Colonic mucosa (tissue), 4 donors: ENCODE measurements around the gene WDR48. TPM values are rescaled to one million over a fixed set of nuclear protein-coding genes. Genes with fewer than 3 reads are reported as not detected.

ENCODE experiments used
- DNase-seq: peaks from one replicate; pipeline ENCODE4 v3.0.0-alpha.2; 2020
- H3K27ac ChIP-seq: fragments of 200-600 bp; one replicate; pipeline ENCODE4 v1.8.0; 2021
- H3K27me3 ChIP-seq: fragments of 200-600 bp; one replicate; pipeline ENCODE4 v1.8.0; 2021
- H3K36me3 ChIP-seq: fragments of 200-600 bp; one replicate; pipeline ENCODE4 v1.8.0; 2021
- H3K4me1 ChIP-seq: fragments of 200-600 bp; one replicate; pipeline ENCODE4 v1.8.0; 2021; ENCODE audit warnings: mild to moderate bottlenecking
- H3K4me3 ChIP-seq: fragments of 200-600 bp; one replicate; pipeline ENCODE4 v1.8.0; 2021
- H3K9ac ChIP-seq, 2 donors: one replicate each; pipeline ENCODE4 v1.7.0; 2013; ENCODE audit warnings: control low read depth in 2 of 2, low read depth in 2 of 2, low read length in 2 of 2
- H3K9me3 ChIP-seq: fragments of 200-600 bp; one replicate; pipeline ENCODE4 v1.8.0; 2021
- intact Hi-C: fragments of 100-400 bp; cut with DNase I; formaldehyde crosslinking; loops from one replicate; pipeline ENCODE4 v1.14.1; 2022
- total RNA-seq, 2 donors: library from RNA; stranded (reverse); fragmentation: NEBNext Ultra II Directional in 1 of 2; extraction: Animal tissue kit (Norgen Biotek cat#: 25700) in 1 of 2; gene quantifications; one replicate each; pipeline ENCODE4 v1.2.1, GENCODE V29; 2021
- TF ChIP-seq, protein P1 (sequence below): fragments of 200-600 bp; IDR thresholded peaks from one replicate; pipeline ENCODE4 v1.8.0; 2022; ENCODE audit warnings: antibody characterized with exemption, mild to moderate bottlenecking
- donor health status: healthy.
- donor health status: DM: no; HTN: no; CAD: no.
- donor health status: DM: no; HTN: no; CAD: no.

The WDR48 gene
- total RNA-seq, 2 donors from 2014 or later = 26.1 to 51.2 TPM

DNA sequence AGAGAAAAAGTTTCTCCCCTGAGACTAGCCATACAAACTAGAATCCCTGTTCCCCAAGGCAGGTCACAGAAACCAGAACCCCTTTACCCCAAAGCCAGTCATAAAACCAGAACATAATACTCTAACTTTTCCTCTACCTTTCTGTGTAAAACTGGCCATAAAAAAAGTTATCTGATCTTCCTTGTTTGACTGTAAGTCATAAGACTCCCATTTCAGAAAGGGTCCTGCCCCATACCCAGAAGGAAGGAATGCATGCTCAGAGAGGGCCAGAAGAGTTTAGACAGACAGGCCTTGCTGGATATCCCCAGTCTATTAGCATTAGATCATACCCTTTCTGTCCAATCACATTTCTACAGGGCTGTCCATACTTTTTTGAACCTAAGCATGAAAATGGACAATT is 27.3 kb upstream of the WDR48 start:
- H3K4me1 ChIP-seq = no peaks in the 10 kb centered on the region
- H3K36me3 ChIP-seq = no peaks in the 10 kb centered on the region
- H3K9me3 ChIP-seq = no peaks in the 10 kb centered on the region
- intact Hi-C loops = no loop called here
- no peak overlapping the region for H3K27ac ChIP-seq
- H3K9ac ChIP-seq = no peak overlapping the region
- TF ChIP-seq, protein P1, sequence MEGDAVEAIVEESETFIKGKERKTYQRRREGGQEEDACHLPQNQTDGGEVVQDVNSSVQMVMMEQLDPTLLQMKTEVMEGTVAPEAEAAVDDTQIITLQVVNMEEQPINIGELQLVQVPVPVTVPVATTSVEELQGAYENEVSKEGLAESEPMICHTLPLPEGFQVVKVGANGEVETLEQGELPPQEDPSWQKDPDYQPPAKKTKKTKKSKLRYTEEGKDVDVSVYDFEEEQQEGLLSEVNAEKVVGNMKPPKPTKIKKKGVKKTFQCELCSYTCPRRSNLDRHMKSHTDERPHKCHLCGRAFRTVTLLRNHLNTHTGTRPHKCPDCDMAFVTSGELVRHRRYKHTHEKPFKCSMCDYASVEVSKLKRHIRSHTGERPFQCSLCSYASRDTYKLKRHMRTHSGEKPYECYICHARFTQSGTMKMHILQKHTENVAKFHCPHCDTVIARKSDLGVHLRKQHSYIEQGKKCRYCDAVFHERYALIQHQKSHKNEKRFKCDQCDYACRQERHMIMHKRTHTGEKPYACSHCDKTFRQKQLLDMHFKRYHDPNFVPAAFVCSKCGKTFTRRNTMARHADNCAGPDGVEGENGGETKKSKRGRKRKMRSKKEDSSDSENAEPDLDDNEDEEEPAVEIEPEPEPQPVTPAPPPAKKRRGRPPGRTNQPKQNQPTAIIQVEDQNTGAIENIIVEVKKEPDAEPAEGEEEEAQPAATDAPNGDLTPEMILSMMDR = no peak
- no peaks in the 10 kb centered on the region for H3K27me3 ChIP-seq
- H3K4me3 ChIP-seq = no peak overlapping the region
- no peak for DNase-seq

DNA sequence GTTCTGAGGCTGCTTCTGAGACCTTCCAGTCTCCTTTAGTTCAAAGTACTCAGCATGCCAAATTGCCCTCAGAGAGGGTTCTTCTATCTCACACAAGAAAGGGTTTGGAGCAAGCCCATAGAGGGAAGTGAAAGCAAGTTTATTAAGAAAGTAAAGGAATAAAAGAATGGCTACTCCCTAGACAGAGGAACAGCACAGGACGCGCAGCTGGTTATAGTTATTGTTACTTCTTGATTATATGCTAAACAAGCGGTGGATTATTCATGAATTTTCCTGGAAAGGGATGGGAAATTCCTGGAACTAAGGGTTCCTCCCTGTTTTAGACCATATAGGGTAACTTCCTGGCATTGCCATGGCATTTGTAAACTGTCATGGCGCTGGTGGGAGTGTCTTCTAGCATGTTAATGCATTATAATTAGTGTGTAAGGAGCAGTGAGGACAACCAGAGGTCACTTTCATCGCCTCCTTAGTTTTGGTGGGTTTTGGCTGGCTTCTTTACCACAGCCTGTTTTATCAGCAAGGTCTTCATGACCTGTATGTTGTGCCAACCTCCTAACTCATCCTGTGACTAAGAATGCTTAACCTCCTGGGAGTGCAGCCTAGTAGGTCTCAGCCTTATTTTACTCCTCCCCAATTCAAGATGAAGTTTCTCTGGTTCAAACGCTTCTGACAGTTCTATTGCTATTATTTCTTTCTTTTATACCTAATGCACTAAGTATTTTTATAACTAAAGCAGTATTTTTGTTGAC is 26.4 kb upstream of the WDR48 start:
- Histone ChIP-seq H3K27ac (no peak overlapping the region), H3K9me3 (no peaks in the 10 kb centered on the region), H3K9ac (no peak overlapping the region), H3K36me3 (no peaks in the 10 kb centered on the region), H3K4me1 (no peaks in the 10 kb centered on the region), H3K4me3 (no peak overlapping the region), H3K27me3 (no peaks in the 10 kb centered on the region)
- TF ChIP-seq, protein P1 = no peak
- DNase-seq = no peak
- intact Hi-C loops = no loop called here

DNA sequence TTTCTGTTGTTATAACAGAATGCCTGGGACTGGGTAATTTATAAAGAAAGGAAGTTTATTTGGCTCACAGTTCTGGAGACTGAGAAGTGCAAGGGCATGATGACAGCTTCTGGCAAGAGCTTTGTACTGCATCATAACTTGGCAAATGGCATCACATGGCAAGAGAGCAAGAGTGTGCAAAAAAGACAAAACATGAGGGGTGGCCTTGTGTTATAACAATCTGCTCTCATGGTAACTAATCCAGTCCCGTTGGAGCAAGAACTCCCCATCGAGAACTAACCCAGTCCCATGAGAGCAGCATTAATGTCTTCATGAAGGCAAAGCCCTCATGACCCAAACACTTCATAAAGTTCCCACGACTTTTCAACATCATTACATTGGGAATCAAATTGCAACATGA is 23.3 kb upstream of the WDR48 start:
- H3K36me3 ChIP-seq = no peaks in the 10 kb centered on the region
- DNase-seq = no peak
- no peak overlapping the region for H3K9ac ChIP-seq
- intact Hi-C loops = no loop called here
- H3K27ac ChIP-seq = no peak overlapping the region
- no peaks in the 10 kb centered on the region for H3K4me1 ChIP-seq
- TF ChIP-seq, protein P1 = no peak
- H3K9me3 ChIP-seq = no peaks in the 10 kb centered on the region
- no peak overlapping the region for H3K4me3 ChIP-seq
- no peaks in the 10 kb centered on the region for H3K27me3 ChIP-seq

DNA sequence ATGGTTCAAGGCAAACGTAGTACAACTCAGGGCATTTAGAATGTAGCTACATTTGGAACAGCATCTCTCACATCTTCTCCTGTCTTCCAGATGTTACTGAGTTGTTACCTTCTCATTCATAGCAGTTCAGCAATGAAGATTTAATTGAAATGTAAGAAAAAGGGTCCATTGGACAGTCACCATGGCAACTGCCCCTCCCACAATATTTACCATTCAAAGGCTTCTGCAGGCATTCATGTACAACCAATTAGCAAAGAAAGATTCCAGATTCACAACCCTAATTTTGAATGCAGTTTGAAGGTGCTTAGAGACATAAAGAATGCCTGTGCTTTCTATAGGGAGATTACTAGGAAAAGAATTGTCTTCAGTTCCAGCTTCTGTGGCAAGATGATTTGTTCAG is 22.3 kb upstream of the WDR48 start:
- Histone ChIP-seq H3K36me3 (no peaks in the 10 kb centered on the region), H3K9me3 (no peaks in the 10 kb centered on the region), H3K27ac (no peak overlapping the region), H3K4me3 (no peak overlapping the region), H3K27me3 (no peaks in the 10 kb centered on the region), H3K4me1 (no peaks in the 10 kb centered on the region), H3K9ac (no peak overlapping the region)
- TF ChIP-seq, protein P1 = no peak
- intact Hi-C loops = no loop called here
- DNase-seq = no peak

DNA sequence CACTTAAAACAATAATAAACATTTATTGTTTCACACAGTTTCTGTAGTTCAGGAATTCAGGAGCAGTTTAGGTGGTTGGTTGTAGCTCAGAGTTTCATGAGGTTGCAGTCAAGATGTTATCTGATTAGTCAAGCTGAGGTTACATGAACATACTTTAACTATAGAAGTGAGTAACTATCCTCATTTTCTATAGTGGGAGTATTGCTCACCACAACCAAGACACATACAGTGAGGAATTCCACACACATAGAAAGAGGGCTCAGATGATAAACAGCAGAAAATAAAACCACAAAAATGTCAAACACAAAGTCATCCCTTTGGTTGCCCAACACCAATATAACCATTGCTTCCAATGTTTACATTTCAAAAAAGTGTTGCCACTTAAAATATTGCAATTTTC is 13.7 kb upstream of the WDR48 start:
- Histone ChIP-seq H3K27ac (no peak overlapping the region), H3K4me1 (no peaks in the 10 kb centered on the region), H3K9me3 (no peaks in the 10 kb centered on the region), H3K27me3 (no peaks in the 10 kb centered on the region), H3K36me3 (no peaks in the 10 kb centered on the region), H3K9ac (no peak overlapping the region), H3K4me3 (no peak overlapping the region)
- intact Hi-C loops = no loop called here
- DNase-seq = no peak
- TF ChIP-seq, protein P1 = no peak
